HG03571 (cell line): Measurements from ENCODE around the gene MCF2L.
"Not testable (repeated sequence)": the region's sequence is repeated elsewhere in the genome, so short reads cannot be mapped to it uniquely, and the experiment has no call there.

ENCODE experiments used
- ATAC-seq: cut with Tn5 transposase; IDR thresholded peaks from one replicate; pipeline ENCODE4 v1.9.1; 2021; ENCODE audit not compliant: unreplicated experiment

The MCF2L gene

DNA sequence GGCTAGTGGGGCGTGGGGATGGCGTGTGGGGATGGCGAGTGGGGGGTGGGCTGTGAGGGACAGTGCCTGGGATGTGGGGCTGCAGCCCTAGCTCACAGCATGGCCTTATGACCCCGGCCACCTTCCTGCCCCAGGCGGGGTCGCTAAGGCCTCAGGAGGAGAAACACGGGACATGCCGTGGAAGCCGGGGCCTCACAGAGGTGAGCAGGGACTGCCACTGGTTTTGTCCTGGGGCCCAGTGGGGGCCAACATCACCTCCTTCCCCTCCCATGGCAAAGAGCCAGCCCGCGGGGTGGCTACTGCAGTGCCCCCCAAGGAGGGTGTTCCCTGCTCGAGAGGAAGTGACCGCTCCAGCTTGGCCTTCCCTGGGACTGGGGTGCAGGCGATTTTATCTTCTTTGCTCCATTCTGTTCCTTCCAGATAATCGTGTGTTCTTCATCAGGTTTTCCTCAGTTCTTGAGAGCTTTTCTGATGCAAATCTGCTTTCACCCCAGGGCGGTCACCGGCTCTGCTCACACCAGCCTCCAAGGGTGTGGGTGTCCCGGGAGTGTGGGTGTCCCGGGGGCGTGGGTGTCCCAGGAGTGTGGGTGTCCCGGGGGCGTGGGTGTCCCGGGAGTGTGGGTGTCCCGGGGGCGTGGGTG lies 137.8 kb downstream of the MCF2L start:
- ATAC-seq, result no peak

DNA sequence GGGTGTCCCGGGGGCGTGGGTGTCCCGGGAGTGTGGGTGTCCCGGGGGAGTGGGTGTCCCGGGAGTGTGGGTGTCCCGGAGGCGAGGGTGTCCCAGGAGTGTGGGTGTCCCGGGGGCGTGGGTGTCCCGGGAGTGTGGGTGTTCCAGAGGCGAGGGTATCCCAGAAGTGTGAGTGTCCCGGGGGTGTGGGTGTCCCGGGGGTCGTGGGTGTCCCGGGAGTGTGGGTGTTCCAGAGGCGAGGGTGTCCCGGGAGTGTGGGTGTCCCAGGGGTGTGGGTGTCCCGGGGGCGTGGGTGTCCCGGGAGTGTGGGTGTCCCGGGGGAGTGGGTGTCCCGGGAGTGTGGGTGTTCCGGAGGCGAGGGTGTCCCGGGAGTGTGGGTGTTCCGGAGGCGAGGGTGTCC lies 139.5 kb downstream of the MCF2L start:
- not testable (repeated sequence) for ATAC-seq

DNA sequence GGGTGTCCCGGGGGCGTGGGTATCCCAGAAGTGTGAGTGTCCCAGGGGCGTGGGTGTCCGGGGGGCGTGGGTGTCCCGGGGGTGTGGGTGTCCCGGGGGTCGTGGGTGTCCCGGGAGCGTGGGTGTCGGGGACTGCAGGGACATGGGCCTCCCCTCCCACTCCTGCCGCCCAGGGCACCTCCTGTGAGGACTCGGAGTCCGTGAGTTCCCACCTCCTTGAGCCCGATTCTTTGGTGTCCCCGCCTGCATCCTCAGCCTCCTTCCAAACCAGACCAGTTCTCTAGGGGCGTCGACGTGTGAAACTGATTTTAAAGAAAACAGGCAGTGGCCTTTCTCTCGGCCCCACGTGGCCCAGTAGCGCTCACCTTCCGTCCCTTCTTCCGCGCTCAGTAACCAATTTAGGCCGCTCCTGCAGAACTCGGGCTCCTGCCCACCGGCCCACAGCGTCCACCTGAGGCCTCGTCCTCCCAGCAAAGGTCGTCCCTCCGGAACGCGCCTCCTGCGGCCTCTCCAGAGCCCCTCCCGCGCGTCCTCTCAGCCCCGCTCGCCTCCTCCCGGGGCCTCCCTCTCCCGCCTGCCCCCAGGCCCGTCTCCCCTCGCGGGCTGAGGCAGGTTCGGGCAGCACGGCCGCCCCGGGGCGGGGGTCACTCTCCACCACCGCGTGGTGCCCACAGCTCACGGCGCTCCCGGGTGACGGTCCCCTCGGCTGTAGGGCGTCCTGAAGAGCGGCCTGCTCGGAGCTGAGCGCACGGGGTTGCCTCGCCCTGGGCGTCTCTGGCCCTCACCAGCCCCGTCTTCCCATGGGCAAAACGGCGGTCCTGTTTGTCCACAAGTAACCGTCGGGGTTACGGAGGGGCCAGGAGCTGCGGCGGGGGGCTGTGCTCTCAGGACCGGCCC lies 140.4 kb downstream of the MCF2L start:
- ATAC-seq, result no peak

DNA sequence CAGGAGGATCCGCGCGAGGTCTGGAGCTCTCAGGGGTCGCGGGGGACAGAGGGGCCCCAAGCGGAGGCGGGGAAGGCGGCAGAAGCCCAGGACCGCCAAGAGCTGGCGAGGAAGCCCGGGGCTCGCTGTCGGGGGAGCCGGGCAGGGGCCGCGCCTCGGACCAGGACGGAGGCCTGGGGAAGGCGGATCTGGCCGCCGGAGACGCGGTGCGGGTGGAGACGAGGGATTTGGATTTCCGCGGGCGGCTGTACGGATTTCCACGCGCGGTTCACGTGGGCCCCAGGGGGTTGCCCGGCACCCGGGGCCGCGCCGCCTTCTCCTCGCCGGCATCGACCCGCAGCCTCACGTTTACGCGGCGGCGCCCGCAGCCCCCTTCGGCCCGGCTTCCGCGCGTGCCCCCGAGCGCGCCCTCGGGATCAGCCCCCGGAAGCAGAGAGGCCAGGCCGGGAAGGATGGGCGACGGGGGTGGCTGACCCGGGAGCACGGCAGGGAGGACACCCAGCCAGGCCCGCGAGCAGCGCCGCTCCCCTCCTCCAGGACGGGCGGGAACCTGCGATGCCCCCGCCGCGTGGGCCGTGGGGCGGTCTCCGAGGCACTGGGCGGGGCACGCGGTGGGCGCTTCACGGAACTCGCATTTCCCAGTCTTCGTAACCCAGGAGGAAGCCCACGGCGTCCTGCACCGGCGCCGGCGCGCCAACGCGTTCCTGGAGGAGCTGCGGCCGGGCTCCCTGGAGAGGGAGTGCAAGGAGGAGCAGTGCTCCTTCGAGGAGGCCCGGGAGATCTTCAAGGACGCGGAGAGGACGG lies 141.2 kb downstream of the MCF2L start:
- no peak for ATAC-seq

DNA sequence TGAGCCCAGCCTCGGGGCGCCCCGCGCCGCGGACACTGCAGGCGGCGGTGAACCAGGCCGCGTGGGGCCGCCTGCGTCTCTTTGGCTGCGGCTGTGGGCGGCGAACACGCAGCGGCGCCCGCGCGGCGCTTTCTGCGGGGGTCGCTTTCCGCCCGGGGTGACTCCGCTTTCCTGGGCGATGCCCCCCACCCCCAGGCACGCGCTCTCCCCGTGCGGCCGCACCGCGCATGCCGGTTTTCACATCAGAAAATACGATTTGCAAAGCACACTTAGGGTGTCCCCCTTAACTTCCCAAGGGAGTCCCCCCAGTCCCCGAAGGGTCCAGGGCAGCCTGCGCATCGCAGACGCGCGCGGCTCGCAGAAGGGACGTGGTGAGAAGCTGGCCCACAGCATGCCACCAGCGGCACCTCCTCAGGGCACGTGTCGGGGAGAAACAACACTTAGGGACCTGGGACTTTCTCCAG lies 141.9 kb downstream of the MCF2L start:
- ATAC-seq, result no peak

DNA sequence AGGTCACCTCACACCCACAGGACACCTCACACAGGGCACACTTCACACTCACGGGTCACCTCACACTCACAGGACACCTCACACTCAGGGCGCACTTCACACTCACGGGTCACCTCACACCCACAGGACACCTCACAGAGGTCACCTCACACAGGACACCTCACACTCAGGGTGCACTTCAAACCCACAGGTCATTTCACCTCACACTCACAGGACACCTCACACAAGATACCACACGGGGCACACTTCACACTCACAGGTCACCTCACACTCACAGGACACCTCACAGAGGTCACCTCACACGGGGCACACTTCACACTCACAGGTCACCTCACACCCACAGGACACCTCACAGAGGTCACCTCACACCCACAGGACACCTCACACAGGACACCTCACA lies 142.8 kb downstream of the MCF2L start:
- ATAC-seq, result not testable (repeated sequence)

DNA sequence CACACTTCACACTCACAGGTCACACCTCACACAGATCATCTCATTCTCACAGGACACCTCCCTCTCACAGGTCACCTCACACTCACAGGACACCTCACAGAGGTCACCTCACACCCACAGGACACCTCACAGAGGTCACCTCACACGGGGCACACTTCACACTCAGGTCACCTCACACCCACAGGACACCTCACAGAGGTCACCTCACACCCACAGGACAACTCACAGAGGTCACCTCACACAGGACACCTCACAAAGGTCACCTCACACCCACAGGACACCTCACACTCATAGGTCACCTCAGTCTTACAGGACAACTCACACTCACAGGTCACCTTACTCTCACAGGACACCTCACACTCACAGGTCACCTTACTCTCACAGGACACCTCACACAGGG lies 143.5 kb downstream of the MCF2L start:
- not testable (repeated sequence) for ATAC-seq

DNA sequence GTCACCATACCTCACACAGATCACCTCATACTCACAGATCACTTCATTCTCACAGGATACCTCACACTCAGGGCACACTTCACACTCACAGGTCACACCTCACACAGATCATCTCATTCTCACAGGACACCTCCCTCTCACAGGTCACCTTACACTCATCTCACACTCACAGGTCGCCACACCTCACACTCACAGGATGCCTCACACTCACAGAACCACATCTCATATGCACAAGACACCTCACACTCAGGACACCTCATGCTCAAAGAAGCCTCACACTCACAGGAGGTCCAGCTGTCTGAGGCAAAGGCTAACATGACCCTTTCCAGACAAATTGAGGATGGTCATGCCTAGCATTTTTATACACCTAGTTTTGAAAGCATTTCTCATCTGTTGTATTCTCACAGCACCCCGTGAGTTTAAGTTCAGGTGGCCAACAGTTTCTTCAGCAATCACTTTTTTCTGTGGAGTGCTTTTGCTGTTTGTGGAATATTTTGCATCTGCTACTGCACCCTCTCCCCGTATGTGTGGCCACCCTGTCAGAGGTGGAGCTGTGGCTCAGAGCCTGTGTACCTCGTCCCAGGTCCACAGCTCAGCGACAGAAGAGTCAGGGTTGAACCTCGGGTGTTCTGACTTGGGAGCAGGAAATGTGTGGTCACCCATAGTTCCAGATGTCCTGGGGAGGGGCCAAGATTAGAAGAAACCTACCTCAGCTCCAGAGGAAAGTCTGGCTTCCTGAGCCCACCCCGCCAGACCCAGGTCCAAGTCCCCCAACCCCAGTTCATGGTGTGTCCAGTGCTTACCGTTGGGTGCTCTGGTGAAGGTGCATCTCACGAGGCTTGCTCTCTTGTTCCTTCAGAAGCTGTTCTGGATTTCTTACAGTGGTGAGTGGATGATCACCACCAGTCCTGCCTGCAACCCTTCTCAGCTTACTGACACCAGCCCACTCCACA lies 144.2 kb downstream of the MCF2L start:
- ATAC-seq, result no peak

DNA sequence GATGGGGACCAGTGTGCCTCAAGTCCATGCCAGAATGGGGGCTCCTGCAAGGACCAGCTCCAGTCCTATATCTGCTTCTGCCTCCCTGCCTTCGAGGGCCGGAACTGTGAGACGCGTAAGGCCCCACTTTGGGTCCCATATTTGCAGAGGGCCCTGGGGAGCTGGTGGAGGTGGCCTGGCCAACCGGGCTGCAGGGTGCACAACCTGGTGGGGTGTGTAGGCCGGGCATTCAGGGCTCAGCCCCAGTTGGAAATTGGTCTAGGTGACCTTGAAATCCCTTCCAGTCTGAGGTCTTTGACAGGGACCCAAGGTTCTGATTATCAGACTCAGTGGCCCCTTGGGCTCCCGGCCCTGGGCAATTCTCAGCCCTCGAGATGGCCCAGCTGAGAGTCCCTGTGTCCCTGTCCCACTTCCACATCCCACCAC lies 144.8 kb downstream of the MCF2L start:
- no peak for ATAC-seq

DNA sequence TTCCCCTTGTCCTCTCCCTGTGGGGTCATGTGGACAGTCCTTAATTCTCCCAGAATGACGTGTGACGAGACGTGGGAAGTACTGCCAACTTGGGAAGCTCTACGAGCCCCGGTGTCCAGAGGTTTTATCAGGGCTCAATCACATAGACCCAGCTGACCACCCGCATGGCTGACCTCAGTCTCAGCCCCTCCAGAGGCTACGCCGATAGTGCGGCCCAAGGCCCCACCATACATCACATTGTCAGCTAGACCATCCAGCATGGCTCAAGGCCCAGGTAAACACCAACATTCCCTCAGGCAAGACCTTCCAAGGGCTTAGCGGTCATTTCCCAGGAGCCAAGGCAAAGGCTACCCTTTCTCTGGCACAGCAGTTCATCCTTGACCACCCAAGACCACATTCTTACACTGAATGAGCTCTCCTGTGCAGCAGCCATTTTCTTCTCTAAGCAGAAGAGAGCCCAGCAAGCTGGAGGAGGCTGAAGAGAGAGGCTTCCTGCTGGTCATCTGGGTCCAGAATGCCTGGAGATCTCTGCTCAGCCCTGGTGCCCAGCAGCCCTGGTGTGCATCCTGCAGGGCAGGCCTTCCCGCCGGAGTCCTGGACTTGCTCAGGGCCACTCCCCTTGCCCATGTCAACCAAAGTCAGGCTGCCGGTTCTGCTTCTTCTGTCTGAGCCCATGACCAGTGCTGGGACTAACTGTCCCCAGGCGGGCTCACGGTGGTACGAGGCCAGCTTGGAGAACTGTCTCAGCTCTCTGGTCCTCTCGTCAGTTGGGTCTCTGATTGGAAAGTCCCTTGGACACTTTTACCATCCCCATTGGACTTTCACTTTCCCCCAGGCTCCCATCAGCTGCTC lies 145.7 kb downstream of the MCF2L start:
- ATAC-seq, result no peak

DNA sequence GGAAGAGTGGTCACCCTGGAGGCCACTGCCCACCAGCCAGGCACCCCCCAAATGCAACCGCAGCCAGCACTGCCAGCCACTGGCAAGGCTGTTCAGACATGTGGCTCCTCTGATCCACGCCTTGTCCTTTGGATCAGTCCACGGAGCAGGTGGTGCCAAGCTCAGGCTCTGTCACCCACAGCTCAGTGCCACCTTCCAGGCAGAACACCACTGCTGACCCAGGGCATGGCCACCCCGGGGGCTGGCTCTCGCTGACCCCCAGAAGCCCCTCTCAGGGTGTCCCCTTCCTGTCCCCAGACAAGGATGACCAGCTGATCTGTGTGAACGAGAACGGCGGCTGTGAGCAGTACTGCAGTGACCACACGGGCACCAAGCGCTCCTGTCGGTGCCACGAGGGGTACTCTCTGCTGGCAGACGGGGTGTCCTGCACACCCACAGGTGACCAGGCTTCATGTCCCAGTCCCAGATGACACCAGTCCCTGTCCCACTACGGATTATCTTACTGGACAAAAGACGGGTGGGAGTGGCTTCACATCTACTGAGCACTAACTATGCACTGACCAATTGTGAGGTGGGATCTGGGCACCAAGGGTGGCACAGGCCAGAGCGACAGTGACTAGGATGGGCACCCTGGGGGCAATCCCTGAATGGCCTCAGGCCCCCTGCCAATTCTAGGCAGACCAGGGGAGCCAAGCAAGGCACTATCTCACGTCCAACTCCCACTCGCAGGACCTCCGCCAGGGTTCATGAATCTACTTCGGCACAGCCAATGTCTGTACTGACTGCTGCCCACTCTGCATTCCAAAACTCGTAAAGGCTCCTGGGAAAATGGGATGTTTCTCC lies 146.6 kb downstream of the MCF2L start:
- ATAC-seq, result no peak

DNA sequence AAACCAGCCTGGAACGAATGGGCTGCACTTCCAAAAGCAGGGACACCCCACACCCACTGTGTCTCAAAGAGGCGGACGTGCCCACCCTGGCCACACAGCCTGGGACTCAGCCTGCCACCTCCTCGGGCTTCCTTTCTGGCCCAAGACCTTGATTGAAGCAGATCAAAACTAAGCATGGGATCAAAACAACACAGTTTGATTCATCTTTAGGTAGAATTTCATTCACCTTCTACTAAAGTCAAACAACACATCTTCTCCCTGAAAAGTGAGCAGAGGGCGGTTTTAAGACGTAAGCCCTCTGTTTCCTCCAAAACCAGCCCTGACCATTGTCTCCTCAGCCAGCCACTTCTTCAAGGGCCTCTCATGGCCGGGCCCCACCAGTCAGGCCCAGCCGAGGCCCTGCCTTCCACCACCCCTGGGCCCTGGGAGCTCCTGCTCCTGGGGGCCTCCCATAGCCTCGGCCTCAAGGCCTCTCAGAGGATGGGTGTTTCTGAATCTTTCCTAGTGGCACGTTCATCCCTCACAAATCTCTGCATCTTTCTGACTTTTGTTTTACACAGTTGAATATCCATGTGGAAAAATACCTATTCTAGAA lies 147.3 kb downstream of the MCF2L start:
- ATAC-seq, result no peak

DNA sequence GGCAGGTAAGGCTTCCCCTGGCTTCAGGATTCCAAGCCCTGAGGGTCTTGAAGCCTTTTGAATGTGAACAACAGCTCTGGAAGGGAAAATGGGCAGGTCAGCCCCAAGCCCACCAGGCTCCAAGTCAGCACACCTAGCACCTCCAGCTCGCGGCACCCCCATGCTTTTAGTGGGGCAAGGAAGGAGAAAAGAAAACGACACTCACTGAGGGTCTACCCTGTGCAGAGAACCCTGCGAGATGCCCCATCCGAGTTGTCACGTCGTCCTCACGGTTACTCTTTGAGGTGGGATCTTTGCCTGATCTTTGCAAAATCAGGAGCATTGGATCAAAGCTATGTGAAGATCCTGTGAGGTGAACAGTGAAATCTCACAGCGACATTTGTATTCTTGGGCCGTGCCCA lies 147.9 kb downstream of the MCF2L start:
- ATAC-seq, result no peak

DNA sequence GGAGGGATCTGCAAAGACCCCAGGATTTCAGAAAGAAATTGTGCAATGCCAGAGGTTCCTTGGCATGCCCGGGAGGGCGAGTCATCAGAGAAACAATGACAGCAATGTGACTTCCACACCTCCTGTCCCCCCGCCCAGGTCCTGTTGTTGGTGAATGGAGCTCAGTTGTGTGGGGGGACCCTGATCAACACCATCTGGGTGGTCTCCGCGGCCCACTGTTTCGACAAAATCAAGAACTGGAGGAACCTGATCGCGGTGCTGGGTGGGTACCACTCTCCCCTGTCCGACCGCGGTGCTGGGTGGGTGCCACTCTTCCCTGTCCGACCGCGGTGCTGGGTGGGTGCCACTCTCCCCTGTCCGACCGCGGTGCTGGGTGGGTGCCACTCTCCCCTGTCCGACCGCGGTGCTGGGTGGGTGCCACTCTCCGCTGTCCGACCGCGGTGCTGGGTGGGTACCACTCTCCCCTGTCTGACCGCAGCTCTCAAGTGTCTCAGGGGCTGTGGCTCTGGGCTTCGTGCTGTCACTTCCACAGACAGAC lies 148.4 kb downstream of the MCF2L start:
- no peak for ATAC-seq

DNA sequence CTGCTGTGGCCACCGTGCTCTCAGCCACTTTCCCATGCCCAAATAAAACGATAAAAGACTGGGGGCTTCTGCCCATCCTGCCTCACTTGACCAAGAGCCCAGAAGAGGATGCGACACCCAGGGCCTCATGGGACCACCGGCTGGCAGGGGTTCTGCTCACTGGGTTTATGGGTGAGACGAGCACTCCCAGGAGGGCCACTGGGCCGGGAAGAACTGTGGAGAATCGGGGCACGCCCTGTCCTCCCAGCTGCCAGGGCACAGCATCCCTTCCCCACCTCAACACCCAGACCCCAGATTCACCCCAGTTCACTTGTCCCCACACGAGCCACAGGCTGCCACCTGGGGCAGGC lies 148.9 kb downstream of the MCF2L start:
- ATAC-seq, result no peak

DNA sequence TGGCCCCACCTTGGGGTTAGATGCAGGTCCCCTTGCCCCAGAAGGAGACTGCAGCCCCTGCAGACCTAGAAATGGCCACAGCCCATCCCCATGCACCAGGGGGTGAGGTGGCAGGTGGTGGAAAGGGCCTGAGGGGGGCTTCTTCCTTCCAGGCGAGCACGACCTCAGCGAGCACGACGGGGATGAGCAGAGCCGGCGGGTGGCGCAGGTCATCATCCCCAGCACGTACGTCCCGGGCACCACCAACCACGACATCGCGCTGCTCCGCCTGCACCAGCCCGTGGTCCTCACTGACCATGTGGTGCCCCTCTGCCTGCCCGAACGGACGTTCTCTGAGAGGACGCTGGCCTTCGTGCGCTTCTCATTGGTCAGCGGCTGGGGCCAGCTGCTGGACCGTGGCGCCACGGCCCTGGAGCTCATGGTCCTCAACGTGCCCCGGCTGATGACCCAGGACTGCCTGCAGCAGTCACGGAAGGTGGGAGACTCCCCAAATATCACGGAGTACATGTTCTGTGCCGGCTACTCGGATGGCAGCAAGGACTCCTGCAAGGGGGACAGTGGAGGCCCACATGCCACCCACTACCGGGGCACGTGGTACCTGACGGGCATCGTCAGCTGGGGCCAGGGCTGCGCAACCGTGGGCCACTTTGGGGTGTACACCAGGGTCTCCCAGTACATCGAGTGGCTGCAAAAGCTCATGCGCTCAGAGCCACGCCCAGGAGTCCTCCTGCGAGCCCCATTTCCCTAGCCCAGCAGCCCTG lies 149.4 kb downstream of the MCF2L start:
- no peak for ATAC-seq

DNA sequence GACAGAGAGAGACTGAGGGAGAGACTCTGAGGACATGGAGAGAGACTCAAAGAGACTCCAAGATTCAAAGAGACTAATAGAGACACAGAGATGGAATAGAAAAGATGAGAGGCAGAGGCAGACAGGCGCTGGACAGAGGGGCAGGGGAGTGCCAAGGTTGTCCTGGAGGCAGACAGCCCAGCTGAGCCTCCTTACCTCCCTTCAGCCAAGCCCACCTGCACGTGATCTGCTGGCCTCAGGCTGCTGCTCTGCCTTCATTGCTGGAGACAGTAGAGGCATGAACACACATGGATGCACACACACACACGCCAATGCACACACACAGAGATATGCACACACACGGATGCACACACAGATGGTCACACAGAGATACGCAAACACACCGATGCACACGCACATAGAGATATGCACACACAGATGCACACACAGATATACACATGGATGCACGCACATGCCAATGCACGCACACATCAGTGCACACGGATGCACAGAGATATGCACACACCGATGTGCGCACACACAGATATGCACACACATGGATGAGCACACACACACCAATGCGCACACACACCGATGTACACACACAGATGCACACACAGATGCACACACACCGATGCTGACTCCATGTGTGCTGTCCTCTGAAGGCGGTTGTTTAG lies 150.3 kb downstream of the MCF2L start:
- no peak for ATAC-seq
